B cell (primary cell): Measurements from ENCODE around the gene EIF2S1.

Experiments
- CTCF ChIP-seq: fragments of 200-600 bp; IDR thresholded peaks from one replicate; pipeline ENCODE4 v1.8.0; 2022; ENCODE audit warnings: antibody characterized with exemption, mild to moderate bottlenecking
- EZH2 ChIP-seq: IDR thresholded peaks from 2 replicates; pipeline ENCODE4 v1.6.1; 2012; ENCODE audit warnings: borderline replicate concordance, low read depth, mild to moderate bottlenecking, moderate library complexity, low read length; ENCODE audit not compliant: insufficient read depth, poor library complexity, severe bottlenecking

- TF ChIP-seq CTCF (peak; percentile 100), EZH2 (no peak)
These were observed at the start of gene EIF2S1, which contains the start of gene ATP6V1D for GRCh38 chr14:67359775-67360469.
